GM21723 (cell line): ENCODE data around the gene FAM83G.
A peak's percentile ranks its signal among the peaks of the same experiment; 100 is the strongest.

Experiments used
- ATAC-seq: cut with Tn5 transposase; IDR thresholded peaks from one replicate; pipeline ENCODE4 v1.9.1; 2021; ENCODE audit warnings: mild to moderate bottlenecking, moderate library complexity; ENCODE audit not compliant: unreplicated experiment

FAM83G gene

GRCh38 chr17:19010729-19011505 is 6.4 kb upstream of the FAM83G start:
- ATAC-seq: no peak

- no peak for ATAC-seq
Observed at GRCh38 chr17:19009970-19010369, 5.4 kb upstream of the FAM83G start.

GRCh38 chr17:19006698-19007097 is 2.1 kb upstream of the FAM83G start:
- ATAC-seq: no peak

- no peak for ATAC-seq
Observed at GRCh38 chr17:19005789-19006430, 1.3 kb upstream of the FAM83G start.

- ATAC-seq: no peak
Observed at GRCh38 chr17:19005137-19005773, 691 bp upstream of the FAM83G start.

GRCh38 chr17:19003543-19004420 is 782 bp downstream of the FAM83G start:
- peak; percentile 26 for ATAC-seq

GRCh38 chr17:19002805-19003542 is 1.6 kb downstream of the FAM83G start:
- no peak for ATAC-seq

- no peak for ATAC-seq
Observed at GRCh38 chr17:19001907-19002590, 2.5 kb downstream of the FAM83G start.

GRCh38 chr17:19000531-19001325 is 3.8 kb downstream of the FAM83G start:
- no peak for ATAC-seq

- no peak for ATAC-seq
Observed at GRCh38 chr17:18999911-19000310, 4.7 kb downstream of the FAM83G start.

- ATAC-seq: no peak
Observed at GRCh38 chr17:18999394-18999793, 5.2 kb downstream of the FAM83G start.

GRCh38 chr17:18997650-18998196 is 6.8 kb downstream of the FAM83G start:
- no peak for ATAC-seq

GRCh38 chr17:18996458-18996857 is 8.1 kb downstream of the FAM83G start:
- ATAC-seq: no peak

GRCh38 chr17:18995220-18995619 is 9.3 kb downstream of the FAM83G start:
- ATAC-seq: no peak

- ATAC-seq: no peak
Observed at GRCh38 chr17:18994631-18995030, 9.9 kb downstream of the FAM83G start.

GRCh38 chr17:18993905-18994526 is 10.5 kb downstream of the FAM83G start:
- no peak for ATAC-seq

- ATAC-seq: no peak
Observed at GRCh38 chr17:18992454-18993130, 12.0 kb downstream of the FAM83G start.
